Aorta (tissue), 5 donors: Measurements from ENCODE around the gene TENT5A. TPM values are rescaled to one million over a fixed set of nuclear protein-coding genes. Genes with fewer than 3 reads are reported as not detected.

Experiments
- ATAC-seq: fragments of 200-7000 bp; cut with Tn5 transposase; one replicate; pipeline ENCODE4 v1.9.1; 2022; ENCODE audit warnings: moderate library complexity; ENCODE audit not compliant: low FRiP score
- DNase-seq, 2 donors: peaks; one replicate each; pipeline ENCODE4 v3.0.0-alpha.2; 2020
- H3K27ac ChIP-seq, 2 donors: one replicate each; pipeline ENCODE4 v1.5.1; 2013; ENCODE audit warnings: low read length in 2 of 2, mild to moderate bottlenecking in 2 of 2, moderate library complexity in 2 of 2, control low read depth in 1 of 2, inconsistent platforms in 1 of 2, low read depth in 1 of 2
- H3K27me3 ChIP-seq, 2 donors: one replicate each; pipeline ENCODE4 v1.6.1; 2013; ENCODE audit warnings: control low read depth in 1 of 2, low read length in 1 of 2, mild to moderate bottlenecking in 1 of 2, moderate library complexity in 1 of 2; ENCODE audit not compliant: insufficient read depth in 2 of 2, control insufficient read depth in 1 of 2
- H3K36me3 ChIP-seq, 2 donors: one replicate each; pipeline ENCODE4 v1.6.1; 2013; ENCODE audit warnings: control low read depth in 1 of 2, low read length in 1 of 2, mild to moderate bottlenecking in 1 of 2; ENCODE audit not compliant: insufficient read depth in 2 of 2, control insufficient read depth in 1 of 2
- H3K4me1 ChIP-seq, 2 donors: one replicate each; pipeline ENCODE4 v1.6.1; 2013; ENCODE audit warnings: low read length in 2 of 2, control low read depth in 1 of 2, mild to moderate bottlenecking in 1 of 2, moderate library complexity in 1 of 2; ENCODE audit not compliant: insufficient read depth in 2 of 2, control insufficient read depth in 1 of 2
- H3K4me3 ChIP-seq, 2 donors: one replicate each; pipeline ENCODE4 v1.5.1; 2013; ENCODE audit warnings: low read length in 2 of 2, control low read depth in 1 of 2, mild to moderate bottlenecking in 1 of 2
- H3K9me3 ChIP-seq: one replicate; pipeline ENCODE4 v1.6.1; 2013; ENCODE audit warnings: mild to moderate bottlenecking, low read length; ENCODE audit not compliant: control insufficient read depth
- WGBS, 2 donors: extraction: QIAGEN DNeasy Blood & Tissue Kit; methylation state at CpG; one replicate each; pipeline ENCODE4 v1.1.7; 2013; 5-methylcytosine and 5-hydroxymethylcytosine counted together
- intact Hi-C, 2 donors: fragments of 100-400 bp; cut with DNase I; formaldehyde crosslinking; loops; one replicate each; pipeline versions ENCODE4 v1.14.2 to v1.15.0; 2022
- long read RNA-seq, 2 donors: library from polyadenylated mRNA; unstranded; transcript quantifications; one replicate each; pipeline ENCODE4 v2.0.0, GENCODE V29; 2020 to 2021
- polyA plus RNA-seq, 2 donors: library from polyadenylated mRNA; stranded (reverse); fragments of 200-250 nt; gene quantifications; one replicate each; pipeline ENCODE4 v1.2.3, GENCODE V29; 2013
- total RNA-seq, 2 donors: library from RNA; stranded (reverse); fragmentation: NEBNext Ultra II Directional; extraction: Animal tissue kit (Norgen Biotek cat#: 25700); gene quantifications; one replicate each; pipeline ENCODE4 v1.2.1, GENCODE V29; 2021
- donor health status: healthy with polysubstance abuse.
- donor health status: Bipolar disorder and iron deficiency.
- donor health status: DM: no; HTN: no; CAD: no.
- donor health status: DM: no; HTN: no; CAD: no.
- donor health status: DM: yes; HTN: yes; CAD: no.

The TENT5A gene
- 10 to 100 TPM; 25.5 to 26.9 TPM for total RNA-seq
- 10 to 100 TPM in 1 of 2 donors, 1 to 10 TPM in 1; 9.6 to 21.7 TPM for polyA plus RNA-seq
- long read RNA-seq, donor 1, full-length matches to known transcripts, result 399 of 475 reads
- long read RNA-seq, donor 1, partial matches to known transcripts, result 50 of 475 reads
- long read RNA-seq, donor 1, other reads (novel, unspliced or antisense), result 26 of 475 reads
- long read RNA-seq, donor 2, full-length matches to known transcripts, result 24 of 41 reads
- long read RNA-seq, donor 2, partial matches to known transcripts, result 5 of 41 reads
- long read RNA-seq, donor 2, other reads (novel, unspliced or antisense), result 12 of 41 reads

DNA sequence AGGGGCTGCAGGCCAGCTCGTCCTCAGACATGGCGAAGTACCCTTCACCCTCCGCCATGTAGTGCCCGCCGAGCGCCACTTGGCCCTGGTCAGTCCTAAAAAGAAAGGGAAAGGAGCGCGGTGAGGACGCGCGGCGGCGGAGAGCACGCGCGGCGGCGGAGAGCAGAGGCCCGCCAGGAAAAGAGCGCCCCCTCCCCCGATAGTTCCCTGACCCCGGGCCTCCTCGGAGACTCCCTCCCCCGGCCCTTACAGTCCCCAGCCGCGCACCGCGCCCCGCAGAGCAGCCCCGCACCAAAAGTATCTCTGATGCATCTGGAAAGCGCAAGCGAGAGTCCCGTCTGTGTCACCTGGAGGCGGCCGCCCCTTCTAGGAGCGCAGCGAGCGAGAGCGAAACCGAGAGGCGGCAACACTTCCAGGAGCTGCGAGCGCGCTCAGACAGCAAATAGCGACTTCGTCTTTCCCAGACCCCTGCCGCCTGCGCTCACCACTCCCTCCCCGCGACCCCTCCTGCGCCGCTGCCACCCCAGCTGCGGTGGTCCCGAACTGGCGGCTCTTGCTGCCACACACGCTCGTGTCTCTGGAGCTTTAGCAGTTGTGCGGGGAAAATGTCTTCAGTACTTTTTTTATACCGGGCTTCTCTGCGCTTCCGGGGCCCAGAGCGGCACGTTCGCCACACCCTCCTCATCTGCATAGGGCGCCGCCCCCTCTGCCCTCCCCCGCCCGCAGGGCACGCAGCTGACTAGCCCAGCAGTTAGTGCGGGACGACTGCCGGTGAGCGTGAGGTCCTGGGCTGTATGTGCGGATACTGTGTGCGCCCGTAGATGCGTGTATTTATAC is at the start of gene TENT5A:
Gene TENT5A (minus strand): TSS at position 598 of the 837 bp plus-strand sequence. CDS start 540 bp downstream, at position 58.
- intact Hi-C loops, result loop anchor here (2.0 to 10.0 kb wide), 11 partner anchors 105 to 1538 kb away; no protein-coding TSS in a partner anchor
- H3K27me3 ChIP-seq, result no peaks in the 10 kb centered on the region
- 0% methylated on average over 60 to 77 of the region's 77 CpGs for WGBS, 2 donors
- no peaks in the 10 kb centered on the region for H3K9me3 ChIP-seq
- H3K4me3 ChIP-seq, result peak within 1 kb of the TSS; percentile 84 to 100
- DNase-seq, result peak; percentile 96 to 97
- H3K36me3 ChIP-seq, result no peaks in the 10 kb centered on the region
- H3K27ac ChIP-seq, result peak within 1 kb of the TSS; percentile 71 to 99
- peak; percentile 94 for ATAC-seq
- H3K4me1 ChIP-seq, result peaks cover 0 to 2% of the 10 kb centered on the region in 2 donors

DNA sequence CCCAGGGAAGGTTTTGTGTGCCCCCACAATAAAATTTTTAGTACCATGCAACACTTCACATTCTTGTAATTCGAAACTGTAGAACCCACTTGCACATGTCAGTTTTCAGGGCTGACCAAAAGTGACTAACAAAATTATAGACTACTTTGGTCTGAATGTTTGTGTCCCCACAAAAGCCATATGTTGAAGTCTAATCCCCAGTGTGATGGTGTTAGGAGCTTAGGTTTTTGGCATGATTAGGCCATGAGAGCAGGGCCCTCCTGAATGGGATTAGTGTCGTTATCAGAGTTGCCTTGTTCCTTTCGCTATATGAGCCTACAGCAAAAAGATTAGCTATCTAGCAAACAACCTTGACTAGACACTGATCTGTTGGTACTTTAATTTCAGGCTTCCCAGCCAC is 49.0 kb upstream of the TENT5A start:
- DNase-seq (no peak), ATAC-seq (no peak)
- Histone ChIP-seq H3K27ac (no peak overlapping the region), H3K4me1 (peaks cover 0 to 1% of the 10 kb centered on the region in 2 donors), H3K4me3 (no peak overlapping the region), H3K36me3 (no peaks in the 10 kb centered on the region), H3K27me3 (no peaks in the 10 kb centered on the region), H3K9me3 (no peaks in the 10 kb centered on the region)
- intact Hi-C loops, result no loop called here
- WGBS, 2 donors, result 96 to 97% methylated on average over 3 of the region's 3 CpGs

DNA sequence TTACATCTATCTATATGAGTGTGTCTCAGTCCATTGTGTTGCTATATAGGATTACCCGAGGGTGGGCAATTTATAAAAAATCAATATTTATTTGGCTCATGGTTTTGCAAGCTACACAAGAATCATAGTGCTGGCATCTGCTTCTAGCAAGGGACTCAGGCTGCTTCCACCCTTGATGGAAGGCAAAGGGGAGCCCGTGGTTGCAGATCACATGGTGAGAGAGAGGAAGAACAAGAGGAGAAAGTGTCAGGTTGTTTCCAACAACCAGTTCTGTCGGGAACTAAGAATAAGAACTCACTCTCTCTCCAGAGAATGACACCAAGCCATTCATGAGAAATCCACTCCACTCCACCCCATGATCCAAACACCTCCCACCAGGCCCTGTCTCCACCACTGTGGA is 48.2 kb upstream of the TENT5A start:
- DNase-seq (no peak), ATAC-seq (no peak)
- intact Hi-C loops, result no loop called here
- H3K27me3 ChIP-seq, result no peaks in the 10 kb centered on the region
- H3K27ac ChIP-seq, result no peak overlapping the region
- H3K4me3 ChIP-seq, result no peak overlapping the region
- WGBS, 2 donors, result 93 to 96% methylated on average over 3 of the region's 3 CpGs
- no peaks in the 10 kb centered on the region for H3K9me3 ChIP-seq
- peaks cover 0 to 1% of the 10 kb centered on the region in 2 donors for H3K4me1 ChIP-seq
- H3K36me3 ChIP-seq, result no peaks in the 10 kb centered on the region

- H3K27ac ChIP-seq, result no peak overlapping the region
- H3K36me3 ChIP-seq, result no peaks in the 10 kb centered on the region
- H3K4me1 ChIP-seq, result peaks cover 0 to 1% of the 10 kb centered on the region in 2 donors
- H3K27me3 ChIP-seq, result no peaks in the 10 kb centered on the region
- intact Hi-C loops, result no loop called here
- 58 to 74% methylated on average over 1 of the region's 1 CpG for WGBS, 2 donors
- no peak for ATAC-seq
- DNase-seq, result no peak
- H3K9me3 ChIP-seq, result no peaks in the 10 kb centered on the region
- H3K4me3 ChIP-seq, result no peak overlapping the region
Measured at GRCh38 chr6:81799323-81799722, 46.8 kb upstream of the TENT5A start.

GRCh38 chr6:81797591-81797990 is 45.1 kb upstream of the TENT5A start:
- Histone ChIP-seq H3K27me3 (no peaks in the 10 kb centered on the region), H3K27ac (no peak overlapping the region), H3K4me1 (peaks cover 0 to 1% of the 10 kb centered on the region in 2 donors), H3K36me3 (no peaks in the 10 kb centered on the region), H3K9me3 (no peaks in the 10 kb centered on the region), H3K4me3 (no peak overlapping the region)
- 89 to 95% methylated on average over 1 of the region's 1 CpG for WGBS, 2 donors
- ATAC-seq, result no peak
- intact Hi-C loops, result no loop called here
- no peak for DNase-seq

- Histone ChIP-seq H3K36me3 (no peaks in the 10 kb centered on the region), H3K9me3 (no peaks in the 10 kb centered on the region), H3K27me3 (no peaks in the 10 kb centered on the region), H3K4me3 (no peak overlapping the region), H3K27ac (no peak overlapping the region), H3K4me1 (peaks cover 0 to 1% of the 10 kb centered on the region in 2 donors)
- intact Hi-C loops, result no loop called here
- WGBS, 2 donors, result 94 to 96% methylated on average over 1 of the region's 1 CpG
- no peak for ATAC-seq
- DNase-seq, result no peak
Measured at GRCh38 chr6:81795890-81796289, 43.4 kb upstream of the TENT5A start.

DNA sequence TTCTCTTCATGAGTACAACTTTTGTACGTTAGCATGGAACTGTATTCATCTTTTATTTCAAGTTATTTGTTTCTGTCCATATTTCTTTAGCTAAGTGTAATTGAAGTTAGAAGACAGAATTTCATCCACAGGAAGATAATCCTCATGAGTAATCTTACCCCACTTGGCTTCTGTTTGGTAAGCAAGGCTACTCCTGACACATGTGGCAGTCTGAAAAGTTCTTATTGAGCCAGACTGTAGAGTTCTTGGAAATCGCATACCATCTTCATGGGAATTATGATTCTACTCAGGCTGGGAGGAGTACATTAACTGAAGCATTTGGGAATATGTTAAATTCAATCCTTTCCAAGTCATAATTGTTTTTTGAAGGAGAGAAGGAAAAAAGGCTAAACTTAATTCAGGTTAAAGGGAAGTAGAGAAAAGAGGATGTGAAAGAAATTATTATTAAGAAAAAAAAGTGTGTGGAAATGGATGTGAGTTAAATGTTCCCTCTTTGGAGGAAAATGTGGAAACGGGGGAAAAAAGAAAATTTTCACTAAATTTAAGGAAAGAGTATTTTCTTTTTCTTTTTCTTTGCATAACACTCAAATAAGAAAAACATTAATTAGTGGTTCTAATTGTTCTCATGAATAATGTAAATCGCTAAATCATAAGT is 41.5 kb upstream of the TENT5A start:
- intact Hi-C loops, result no loop called here
- H3K4me1 ChIP-seq, result peaks cover 0 to 1% of the 10 kb centered on the region in 2 donors
- ATAC-seq (no peak), DNase-seq (no peak)
- no peak overlapping the region for H3K4me3 ChIP-seq
- H3K36me3 ChIP-seq, result no peaks in the 10 kb centered on the region
- no peaks in the 10 kb centered on the region for H3K27me3 ChIP-seq
- WGBS, 2 donors, result 81 to 85% methylated on average over 4 of the region's 4 CpGs
- no peak overlapping the region for H3K27ac ChIP-seq
- no peaks in the 10 kb centered on the region for H3K9me3 ChIP-seq

GRCh38 chr6:81792826-81793225 is 40.3 kb upstream of the TENT5A start:
- ATAC-seq (no peak), DNase-seq (no peak)
- peaks cover 0 to 1% of the 10 kb centered on the region in 2 donors for H3K4me1 ChIP-seq
- no peak overlapping the region for H3K4me3 ChIP-seq
- no peaks in the 10 kb centered on the region for H3K36me3 ChIP-seq
- no peaks in the 10 kb centered on the region for H3K27me3 ChIP-seq
- no peaks in the 10 kb centered on the region for H3K9me3 ChIP-seq
- no peak overlapping the region for H3K27ac ChIP-seq
- intact Hi-C loops, result no loop called here
- WGBS, 2 donors, result 84 to 93% methylated on average over 1 of the region's 1 CpG
